Fibroblast of lung (primary cell): ENCODE results near the gene UQCC2. TPM values are rescaled to one million over a fixed set of nuclear protein-coding genes. Genes with fewer than 3 reads are reported as not detected.

Experiments used
- DNase-seq, 2 donors: peaks; one replicate each; pipeline versions ENCODE4 v3.0.0 to v3.0.0-alpha.2; 2010; ENCODE audit warnings: low read depth in 2 of 2
- H2AFZ ChIP-seq: 2 replicates; pipeline ENCODE4 v1.5.1; 2012; ENCODE audit warnings: low read length, control low read depth, inconsistent platforms
- H3K27ac ChIP-seq: 2 replicates; pipeline ENCODE4 v1.5.1; 2011; ENCODE audit warnings: low read length, control low read depth; ENCODE audit not compliant: insufficient read depth
- H3K27me3 ChIP-seq: 2 replicates; pipeline ENCODE4 v1.5.1; 2011; ENCODE audit warnings: mild to moderate bottlenecking, low read length; ENCODE audit not compliant: control insufficient read depth, insufficient read depth
- H3K36me3 ChIP-seq: 2 replicates; pipeline ENCODE4 v1.5.1; 2011; ENCODE audit warnings: low read length; ENCODE audit not compliant: control insufficient read depth, insufficient read depth
- H3K4me1 ChIP-seq: 2 replicates; pipeline ENCODE4 v1.5.1; 2011; ENCODE audit warnings: low read length; ENCODE audit not compliant: control insufficient read depth, insufficient read depth; ENCODE audit errors: extremely low read depth
- H3K4me2 ChIP-seq: 2 replicates; pipeline ENCODE4 v1.5.1; 2011; ENCODE audit warnings: low read length, control low read depth; ENCODE audit not compliant: insufficient read depth; ENCODE audit errors: extremely low read depth
- H3K4me3 ChIP-seq, 4 experiments: fragments of 200-600 bp in 1 of 4; sonication (generic) in 1 of 4; replicated peaks in 1 of 4; 2 replicates each; pipeline ENCODE4 v1.5.1; 2011 to 2016; ENCODE audit warnings: low read length in 4 of 4, low read depth in 3 of 4, mild to moderate bottlenecking in 3 of 4, control low read depth in 2 of 4, inconsistent platforms in 1 of 4, mixed read lengths in 1 of 4; ENCODE audit not compliant: insufficient read depth in 1 of 4; ENCODE audit errors: control extremely low read depth in 1 of 4
- H3K79me2 ChIP-seq: 2 replicates; pipeline ENCODE4 v1.5.1; 2012; ENCODE audit warnings: mild to moderate bottlenecking, low read length, inconsistent platforms; ENCODE audit not compliant: control insufficient read depth, insufficient read depth
- H3K9ac ChIP-seq: 2 replicates; pipeline ENCODE4 v1.5.1; 2011; ENCODE audit warnings: mild to moderate bottlenecking, low read length, control low read depth; ENCODE audit not compliant: insufficient read depth
- H3K9me3 ChIP-seq: 2 replicates; pipeline ENCODE4 v1.5.1; 2012; ENCODE audit warnings: low read depth, low read length; ENCODE audit not compliant: control insufficient read depth, insufficient read depth
- H4K20me1 ChIP-seq: 2 replicates; pipeline ENCODE4 v1.5.1; 2011; ENCODE audit warnings: low read length; ENCODE audit not compliant: control insufficient read depth, insufficient read depth; ENCODE audit errors: extremely low read depth
- EZH2 ChIP-seq: IDR thresholded peaks from 2 replicates; pipeline ENCODE4 v1.5.1; 2012; ENCODE audit warnings: low read length, control low read depth, mild to moderate bottlenecking; ENCODE audit errors: missing control alignments
- polyA plus RNA-seq, 2 donors: library from polyadenylated mRNA; depleted of rRNA in 1 of 2; stranded (reverse) in 1 of 2; unstranded in 1 of 2; fragments of >200 nt; gene quantifications; 2 replicates each; pipeline ENCODE4 v1.2.1, GENCODE V29; 2011 to 2012; ENCODE audit warnings: missing spikeins in 1 of 2
- total RNA-seq: library from RNA; depleted of rRNA; stranded (reverse); fragments of >200 nt; gene quantifications from 2 replicates; pipeline ENCODE4 v1.2.1, GENCODE V29; 2014
- TF ChIP-seq, protein P1 (sequence below), 2 donors: IDR thresholded peaks in 1 of 2; conservative IDR thresholded peaks in 1 of 2; 1 replicate in 1 of 2; 2 replicates in 1 of 2; pipeline ENCODE4 v1.5.1; 2011 to 2012; ENCODE audit warnings: low read length in 2 of 2, control low read depth in 1 of 2, inconsistent platforms in 1 of 2, low read depth in 1 of 2, mild to moderate bottlenecking in 1 of 2

UQCC2 gene
- total and polyA plus RNA-seq, 2 donors (not counting 1 experiment from before 2014, with no cell fraction given), result 33.8 to 36.5 TPM

DNA sequence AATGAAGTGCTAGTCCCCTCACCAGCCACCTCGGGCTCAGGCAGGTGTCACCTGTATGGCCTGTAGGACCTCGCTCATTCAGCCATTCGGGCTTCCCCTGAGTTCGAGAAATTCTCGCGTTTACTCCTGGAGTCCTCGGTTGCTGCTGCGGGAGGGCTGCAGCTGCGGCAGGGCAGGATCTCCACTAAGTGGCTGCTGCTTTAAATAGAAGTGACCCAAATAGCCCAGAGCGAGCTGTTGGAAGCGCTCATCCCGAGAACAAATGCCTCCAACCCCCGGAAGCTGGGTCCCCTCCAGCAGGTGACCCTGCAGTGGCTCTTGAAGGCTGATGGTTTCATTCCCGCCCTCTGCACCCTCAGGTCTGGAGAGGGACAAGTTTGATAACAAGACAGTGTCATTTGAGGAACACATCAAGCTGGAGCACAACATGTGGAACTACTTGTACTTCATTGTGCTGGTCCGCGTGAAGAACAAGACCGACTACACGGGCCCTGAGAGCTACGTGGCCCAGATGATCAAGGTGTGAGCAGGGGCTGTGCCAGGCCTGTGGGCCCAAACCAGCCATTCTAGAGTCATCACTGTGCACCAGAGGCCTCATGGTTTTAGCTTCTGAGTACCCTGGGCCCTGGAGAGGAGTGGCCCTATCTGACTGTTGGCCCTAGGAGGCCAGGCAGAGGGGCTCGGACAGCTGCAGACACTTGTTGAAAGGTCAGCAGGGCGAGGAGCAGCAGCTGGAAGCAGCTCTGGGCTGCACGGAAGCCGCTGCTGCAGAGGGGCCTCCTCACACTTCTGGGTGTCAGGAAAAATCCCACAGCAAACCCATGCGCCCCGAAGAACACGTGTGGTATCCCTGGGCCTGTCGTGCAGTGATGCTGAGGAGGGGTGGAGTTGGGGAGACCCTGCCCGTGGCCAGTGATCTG lies 18.1 kb downstream of the UQCC2 start:
- H2AFZ ChIP-seq, result no peak overlapping the region
- no peak overlapping the region for H3K4me2 ChIP-seq
- H3K27me3 ChIP-seq, result no peaks in the 10 kb centered on the region
- no peak for TF ChIP-seq EZH2
- TF ChIP-seq, protein P1, sequence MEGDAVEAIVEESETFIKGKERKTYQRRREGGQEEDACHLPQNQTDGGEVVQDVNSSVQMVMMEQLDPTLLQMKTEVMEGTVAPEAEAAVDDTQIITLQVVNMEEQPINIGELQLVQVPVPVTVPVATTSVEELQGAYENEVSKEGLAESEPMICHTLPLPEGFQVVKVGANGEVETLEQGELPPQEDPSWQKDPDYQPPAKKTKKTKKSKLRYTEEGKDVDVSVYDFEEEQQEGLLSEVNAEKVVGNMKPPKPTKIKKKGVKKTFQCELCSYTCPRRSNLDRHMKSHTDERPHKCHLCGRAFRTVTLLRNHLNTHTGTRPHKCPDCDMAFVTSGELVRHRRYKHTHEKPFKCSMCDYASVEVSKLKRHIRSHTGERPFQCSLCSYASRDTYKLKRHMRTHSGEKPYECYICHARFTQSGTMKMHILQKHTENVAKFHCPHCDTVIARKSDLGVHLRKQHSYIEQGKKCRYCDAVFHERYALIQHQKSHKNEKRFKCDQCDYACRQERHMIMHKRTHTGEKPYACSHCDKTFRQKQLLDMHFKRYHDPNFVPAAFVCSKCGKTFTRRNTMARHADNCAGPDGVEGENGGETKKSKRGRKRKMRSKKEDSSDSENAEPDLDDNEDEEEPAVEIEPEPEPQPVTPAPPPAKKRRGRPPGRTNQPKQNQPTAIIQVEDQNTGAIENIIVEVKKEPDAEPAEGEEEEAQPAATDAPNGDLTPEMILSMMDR (conservative IDR thresholded peaks at IDR 0.05 in 1 of 2, IDR thresholded peaks at IDR 0.05 in 1 of 2; ENCODE audit: low read depth in 1 of 2, low read length in 2 of 2), result no peak
- no peak overlapping the region for H3K4me3 ChIP-seq
- no peak overlapping the region for H3K27ac ChIP-seq
- no peak for DNase-seq
- peaks cover 26% of the 10 kb centered on the region for H3K4me1 ChIP-seq
- no peaks in the 10 kb centered on the region for H3K9me3 ChIP-seq
- peaks cover 2% of the 10 kb centered on the region for H4K20me1 ChIP-seq
- H3K36me3 ChIP-seq, result peaks cover 37% of the 10 kb centered on the region
- H3K9ac ChIP-seq, result no peak overlapping the region
- peaks cover 1% of the 10 kb centered on the region for H3K79me2 ChIP-seq

DNA sequence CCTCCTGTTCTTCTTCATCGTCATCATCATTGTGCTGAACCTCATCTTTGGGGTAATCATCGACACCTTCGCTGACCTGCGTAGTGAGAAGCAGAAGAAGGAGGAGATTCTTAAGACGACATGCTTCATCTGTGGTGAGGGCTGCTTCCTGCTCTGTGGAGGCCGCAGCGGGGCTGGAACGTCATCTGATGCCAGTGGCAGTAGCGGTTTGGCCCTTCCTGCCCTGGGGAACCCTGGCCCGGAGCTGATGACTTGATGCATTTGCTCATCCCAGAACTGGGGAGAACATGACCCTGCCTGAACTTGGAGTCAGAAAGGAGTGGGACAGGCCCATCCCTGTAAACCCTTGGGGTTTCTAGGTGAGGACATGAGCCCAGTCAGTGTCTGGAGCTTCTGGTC lies 18.7 kb downstream of the UQCC2 start:
- TF ChIP-seq, protein P1 (conservative IDR thresholded peaks at IDR 0.05 in 1 of 2, IDR thresholded peaks at IDR 0.05 in 1 of 2; ENCODE audit: low read depth in 1 of 2, low read length in 2 of 2), result no peak
- no peak for TF ChIP-seq EZH2
- H3K4me1 ChIP-seq, result peaks cover 26% of the 10 kb centered on the region
- H3K4me2 ChIP-seq, result no peak overlapping the region

DNA sequence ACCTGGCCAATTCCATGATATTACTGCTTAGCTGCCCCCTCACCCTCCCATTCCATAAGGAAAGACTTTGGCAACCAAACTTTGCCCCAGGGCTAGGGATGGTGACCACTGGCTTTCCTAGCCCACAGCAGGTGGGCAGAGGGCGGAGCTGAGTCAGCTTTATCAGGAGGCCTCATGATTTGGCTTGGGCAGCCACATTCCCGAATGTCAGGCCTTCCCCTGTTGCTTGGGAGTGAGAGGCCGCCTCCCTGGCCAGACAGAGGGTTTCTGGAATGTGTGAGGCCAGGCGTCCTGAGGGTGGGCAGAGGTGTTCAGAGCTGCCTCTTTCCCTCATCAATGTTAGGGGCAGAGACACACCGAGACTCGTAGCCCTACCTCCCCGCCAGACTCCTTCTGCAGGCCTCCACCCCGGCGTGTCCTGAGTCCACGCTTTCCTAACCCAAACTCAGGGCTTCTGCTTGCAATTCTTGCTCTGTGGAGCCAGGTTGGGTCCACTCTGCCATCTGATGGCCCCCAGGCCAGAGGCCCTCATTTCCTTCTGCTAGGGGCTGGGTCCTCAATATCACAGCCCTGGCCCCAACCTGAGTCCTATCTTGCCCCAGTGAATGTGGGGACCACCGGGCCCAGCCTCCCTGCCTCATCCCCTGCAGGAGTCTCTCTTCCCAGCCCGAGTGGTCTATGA lies 19.3 kb downstream of the UQCC2 start:
- H3K27me3 ChIP-seq, result no peaks in the 10 kb centered on the region
- H3K36me3 ChIP-seq, result peaks cover 38% of the 10 kb centered on the region
- no peak for TF ChIP-seq EZH2
- TF ChIP-seq, protein P1 (conservative IDR thresholded peaks at IDR 0.05 in 1 of 2, IDR thresholded peaks at IDR 0.05 in 1 of 2; ENCODE audit: low read depth in 1 of 2, low read length in 2 of 2), result no peak
- no peak overlapping the region for H3K4me2 ChIP-seq
- H3K79me2 ChIP-seq, result peaks cover 1% of the 10 kb centered on the region
- H3K9me3 ChIP-seq, result no peaks in the 10 kb centered on the region
- H3K4me1 ChIP-seq, result peaks cover 26% of the 10 kb centered on the region
- H3K27ac ChIP-seq, result no peak overlapping the region
- H2AFZ ChIP-seq, result no peak overlapping the region
- peaks cover 2% of the 10 kb centered on the region for H4K20me1 ChIP-seq
- no peak overlapping the region for H3K4me3 ChIP-seq
- DNase-seq, result peak in 1 of 2 donors; percentile 62
- no peak overlapping the region for H3K9ac ChIP-seq

More for the DNA sequence above, 18.7 kb downstream of the UQCC2 start:
- Histone ChIP-seq H3K9me3 (no peaks in the 10 kb centered on the region), H3K79me2 (peaks cover 1% of the 10 kb centered on the region), H3K36me3 (peaks cover 35% of the 10 kb centered on the region), H3K27ac (no peak overlapping the region), H4K20me1 (peaks cover 2% of the 10 kb centered on the region), H2AFZ (no peak overlapping the region), H3K4me3 (no peak overlapping the region), H3K9ac (no peak overlapping the region), H3K27me3 (no peaks in the 10 kb centered on the region)
- peak; percentile 24 to 28 for DNase-seq
